HepG2 (cell line): Measurements from ENCODE around the gene CTIF. TPM values are rescaled to one million over a fixed set of nuclear protein-coding genes. Genes with fewer than 3 reads are reported as not detected.
A peak's percentile ranks its signal among the peaks of the same experiment; 100 is the strongest.

Source experiments
- ATAC-seq: fragments of 200-7000 bp; cut with Tn5 transposase; 3 replicates; pipeline ENCODE4 v1.9.1; 2020; ENCODE audit warnings: mild to moderate bottlenecking, moderate library complexity
- BruUV-seq: library from RNA; stranded (reverse); fragments of 400-500 nt; replicated peaks from 2 replicates; lab custom pipeline; 2021; lab: Mats Ljungman, UMichigan
- CTCF ChIA-PET: fragments of 300-600 bp; formaldehyde crosslinking; extraction: SDS; loops from one replicate; lab custom pipeline; 2021; ENCODE audit warnings: low total read pairs, inconsistent platforms, low intra/inter-chr PET ratio; lab: Yijun Ruan, JAX
- POLR2A ChIA-PET: fragments of 350-600 bp; sonication (Branson Sonifier 250); formaldehyde crosslinking; loops from one replicate; lab custom pipeline; 2020; ENCODE audit warnings: antibody characterized with exemption, inconsistent platforms; lab: Yijun Ruan, JAX
- DNase-seq: peaks from one replicate; pipeline ENCODE4 v3.0.0-alpha.2; 2015; ENCODE audit warnings: low spot score
- FAIRE-seq: peaks from 3 replicates; lab custom pipeline; 2011; peaks lifted over from hg19 to GRCh38; lab: Jason Lieb, UNC
- H2AFZ ChIP-seq: one replicate; pipeline ENCODE4 v1.6.1; 2011; ENCODE audit warnings: low read length, inconsistent platforms
- H3K27ac ChIP-seq: fragments of 300-600 bp; 3 replicates; pipeline ENCODE4 v1.8.0; 2011; ENCODE audit warnings: mixed run types, mild to moderate bottlenecking, mixed read lengths, low read length, inconsistent platforms; ENCODE audit not compliant: insufficient read depth; ENCODE audit errors: extremely low read length
- H3K27me3 ChIP-seq, 2 experiments: fragments of 200-600 bp in 1 of 2; 2 replicates in 1 of 2; 3 replicates in 1 of 2; pipeline versions ENCODE4 v1.6.0 to v1.8.0; 2011; ENCODE audit warnings: low read length in 2 of 2, mild to moderate bottlenecking in 2 of 2, moderate library complexity in 2 of 2, inconsistent platforms in 1 of 2; ENCODE audit not compliant: insufficient read depth in 2 of 2, control insufficient read depth in 1 of 2
- H3K36me3 ChIP-seq, 2 experiments: fragments of 200-600 bp in 1 of 2; replicated peaks in 1 of 2; 2 replicates in 1 of 2; 3 replicates in 1 of 2; pipeline versions ENCODE4 v1.5.1 to v1.8.0; 2011; ENCODE audit warnings: low read length in 2 of 2, inconsistent platforms in 1 of 2; ENCODE audit not compliant: insufficient read depth in 2 of 2, control insufficient read depth in 1 of 2
- H3K4me1 ChIP-seq: 2 replicates; pipeline ENCODE4 v1.5.1; 2012; ENCODE audit warnings: low read length, inconsistent platforms; ENCODE audit not compliant: insufficient read depth
- H3K4me2 ChIP-seq: 2 replicates; pipeline ENCODE4 v1.6.0; 2011; ENCODE audit warnings: low read depth, low read length, inconsistent platforms
- H3K4me3 ChIP-seq, 3 experiments: fragments of 200-600 bp in 1 of 3; sonication (generic), shearing (Covaris generic) in 1 of 3; replicated peaks in 1 of 3; 2 replicates each; pipeline ENCODE4 v1.5.1; 2011 to 2016; ENCODE audit warnings: low read length in 3 of 3, inconsistent platforms in 2 of 3, low read depth in 2 of 3, mild to moderate bottlenecking in 2 of 3, control low read depth in 1 of 3, mixed read lengths in 1 of 3; ENCODE audit not compliant: insufficient read depth in 1 of 3
- H3K79me2 ChIP-seq: one replicate; pipeline ENCODE4 v1.6.1; 2011; ENCODE audit warnings: low read length, inconsistent platforms; ENCODE audit not compliant: insufficient read depth
- H3K9ac ChIP-seq: 2 replicates; pipeline ENCODE4 v1.6.0; 2011; ENCODE audit warnings: mild to moderate bottlenecking, low read depth, low read length, inconsistent platforms; ENCODE audit not compliant: insufficient read depth
- H3K9me3 ChIP-seq: 2 replicates; pipeline ENCODE4 v1.5.1; 2012; ENCODE audit warnings: mild to moderate bottlenecking, low read length
- H4K20me1 ChIP-seq: 2 replicates; pipeline ENCODE4 v1.6.0; 2011; ENCODE audit warnings: inconsistent platforms, mild to moderate bottlenecking, low read length, moderate library complexity; ENCODE audit not compliant: insufficient read depth
- MAFK ChIP-seq, 2 experiments: IDR thresholded peaks in 1 of 2; conservative IDR thresholded peaks in 1 of 2; 2 replicates each; pipeline ENCODE4 v1.6.1; 2011; ENCODE audit warnings: improper control_type of control experiment in 2 of 2, low read length in 2 of 2
- SOX13 ChIP-seq, 3 experiments: fragments of 450-650 bp in 1 of 3; sonication (generic) in 1 of 3; formaldehyde crosslinking in 1 of 3; IDR thresholded peaks in 2 of 3; conservative IDR thresholded peaks in 1 of 3; 2 replicates each; pipeline versions ENCODE4 v1.5.0 to v1.6.1; 2016 to 2020; ENCODE audit warnings: antibody characterized with exemption in 1 of 3, mild to moderate bottlenecking in 1 of 3, missing compliant biosample characterization in 1 of 3, missing genetic modification reagents in 1 of 3, moderate library complexity in 1 of 3
- TFAP4 ChIP-seq: sonication (generic); IDR thresholded peaks from 2 replicates; pipeline ENCODE4 v1.6.1; 2016; ENCODE audit warnings: low read depth, borderline replicate concordance
- ZBTB33 ChIP-seq: sonication (generic); formaldehyde crosslinking; IDR thresholded peaks from 2 replicates; pipeline ENCODE4 v1.4.0; 2020; ENCODE audit warnings: missing genetic modification reagents
- ZNF292 ChIP-seq: sonication (generic); formaldehyde crosslinking; IDR thresholded peaks from 2 replicates; pipeline ENCODE4 v1.8.1; 2022; ENCODE audit warnings: mild to moderate bottlenecking, low read depth, missing genetic modification reagents, borderline replicate concordance
- WGBS: methylation state at CpG from one replicate; pipeline ENCODE4 v1.1.6; 2017; ENCODE audit warnings: low lambda C conversion rate; 5-methylcytosine and 5-hydroxymethylcytosine counted together
- in situ Hi-C: cut with HindIII; loops from 2 replicates; pipeline ENCODE4 v1.10.0; 2017; ENCODE audit warnings: low pct_unique_long_range_greater_than_20kb; ENCODE audit not compliant: extremely low pct_ligation_motif_present
- intact Hi-C: fragments of 100-400 bp; cut with micrococcal nuclease; formaldehyde crosslinking; loops from one replicate; pipeline ENCODE4 v1.10.0; 2022; ENCODE audit not compliant: unreplicated experiment
- polyA plus RNA-seq, 8 experiments: library from polyadenylated mRNA; depleted of rRNA in 3 of 8; stranded (reverse) in 7 of 8; unstranded in 1 of 8; fragments of >200 nt; fragmentation: Illumina TruSeq in 4 of 8; extraction: Trizol in 4 of 8; gene quantifications; 2 replicates each; pipeline versions ENCODE4 v1.2.1 to v1.2.3, GENCODE V29; 2011 to 2016; ENCODE audit warnings: low read depth in 4 of 8, missing spikeins in 1 of 8, mixed read lengths in 1 of 8; ENCODE audit not compliant: insufficient read depth in 1 of 8
- total RNA-seq, 5 experiments: library from RNA; depleted of rRNA; stranded (reverse); fragments of >200 nt; fragmentation: Illumina TruSeq; extraction: Trizol; gene quantifications; 2 replicates each; pipeline ENCODE4 v1.2.3, GENCODE V29; 2016; ENCODE audit warnings: low read depth in 1 of 5

Gene CTIF
- total and polyA plus RNA-seq, 2 of the 13 experiments (the other 11 are each of a cell fraction or from before 2014, with no cell fraction given): 18.2 to 28.0 TPM

GRCh38 chr18:48545757-48546321, 7.0 kb downstream of the CTIF start:
- POLR2A ChIA-PET: interaction anchor here (0.6 to 1.9 kb wide), 2 partner anchors 22 to 28 kb away, joined by 3 to 4 read pairs; no protein-coding TSS in a partner anchor
- Histone ChIP-seq H3K9ac (no peak overlapping the region), H2AFZ (no peak overlapping the region), H3K79me2 (peaks cover 91% of the 10 kb centered on the region), H3K27ac (no peak overlapping the region), H3K27me3 (no peaks in the 10 kb centered on the region), H4K20me1 (peaks cover 14% of the 10 kb centered on the region; the same call in 1 of the 2 replicates), H3K36me3 (peaks cover 0 to 5% of the 10 kb centered on the region in 2 experiments; a peak in 2 of 5 replicates), H3K4me3 (no peak overlapping the region)
- in situ Hi-C loops: loop anchor here (10.0 kb wide), 1 partner anchor 349 kb away; no protein-coding TSS in a partner anchor
- WGBS: 78% methylated on average over 8 of the region's 12 CpGs
- ATAC-seq (no peak), DNase-seq (no peak)
- intact Hi-C loops: no loop called here
- no peak; the same call in 1 of the 2 replicates for TF ChIP-seq SOX13 (IDR thresholded peaks at IDR 0.05)
- TF ChIP-seq SOX13 (CRISPR knock-in tag; conservative IDR thresholded peaks at IDR 0.05 in 1 of 2, IDR thresholded peaks at IDR 0.05 in 1 of 2): peak in 1 of 2 experiments; percentile 50; a peak in 1 of 4 replicates
- peak; percentile 65; the same call in 1 of the 2 replicates for TF ChIP-seq TFAP4
- TF ChIP-seq MAFK (conservative IDR thresholded peaks at IDR 0.05 in 1 of 2, IDR thresholded peaks at IDR 0.05 in 1 of 2; ENCODE audit: low read length in 2 of 2): peak in 1 of 2 experiments; percentile 41; a peak in 1 of 4 replicates
- no peak for TF ChIP-seq ZNF292 (CRISPR knock-in tag)
- peak; percentile 69 for TF ChIP-seq ZBTB33 (CRISPR knock-in tag)
- TF ChIP-seq, all 625 proteins: peak for 4
- H3K9me3 ChIP-seq: no peaks in the 10 kb centered on the region
- BruUV-seq: no TSS peak
- FAIRE-seq: no peak
- H3K4me2 ChIP-seq: no peak overlapping the region
- peaks cover 72% of the 10 kb centered on the region for H3K4me1 ChIP-seq
- CTCF ChIA-PET: no interaction called here
